GM19468 (cell line): Measurements from ENCODE around the gene ZNF83.
"Not testable (repeated sequence)": the region's sequence is repeated elsewhere in the genome, so short reads cannot be mapped to it uniquely, and the experiment has no call there.

Source experiments
- ATAC-seq: cut with Tn5 transposase; IDR thresholded peaks from one replicate; pipeline ENCODE4 v1.9.1; 2021; ENCODE audit warnings: mild to moderate bottlenecking, moderate library complexity, moderate number of reproducible peaks; ENCODE audit not compliant: unreplicated experiment; ENCODE audit errors: extremely low read depth

The ZNF83 gene

DNA sequence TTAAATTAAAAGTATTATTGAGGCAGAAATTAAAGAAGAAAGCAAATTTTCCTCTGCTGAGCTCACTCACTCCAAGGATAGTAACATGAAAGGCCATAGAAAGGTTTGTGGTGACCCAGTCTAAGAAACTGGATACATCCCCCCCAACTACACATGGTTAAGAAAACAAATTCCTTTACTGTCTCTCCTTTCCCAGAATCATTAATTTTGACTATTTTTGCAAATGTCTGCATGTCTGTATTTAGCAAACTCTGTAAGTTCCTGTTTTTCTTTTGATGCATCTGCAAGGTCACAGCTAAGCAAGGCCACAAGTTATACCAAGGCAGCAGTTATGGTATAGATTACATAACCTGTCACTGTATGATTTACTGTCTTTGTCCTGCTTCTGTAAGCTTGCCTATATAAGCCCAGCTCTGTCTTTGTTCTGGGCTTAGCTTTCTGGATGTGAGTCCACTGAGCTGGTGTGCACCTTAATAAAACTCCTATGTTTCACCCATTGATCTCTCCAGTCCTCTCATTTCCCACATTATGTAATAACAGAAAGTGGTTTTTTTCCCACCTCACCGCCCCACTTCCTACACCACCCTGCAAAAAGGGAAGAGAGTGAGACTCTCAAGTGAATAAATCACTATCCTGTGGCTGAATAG, 8.5 kb upstream of the ZNF83 start:
- no peak for ATAC-seq

DNA sequence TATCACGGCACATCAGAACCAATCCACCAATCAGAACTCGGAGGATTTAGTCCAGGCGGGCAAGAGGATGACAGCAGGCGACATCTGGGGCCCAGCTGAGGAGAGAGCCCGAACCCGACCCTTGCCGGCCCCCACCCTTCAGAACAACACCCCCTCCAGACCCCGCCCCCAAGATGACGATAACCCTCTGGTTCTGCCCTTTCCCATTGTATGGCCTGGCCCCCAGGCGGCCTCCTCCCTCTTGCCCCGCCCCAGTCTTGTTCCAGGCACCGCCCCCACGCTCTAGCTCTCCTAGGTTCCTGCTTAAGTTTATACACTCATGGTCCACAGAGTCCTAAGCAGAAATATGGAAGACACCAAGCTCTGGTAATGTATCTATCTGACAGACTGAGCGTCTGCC, 2.8 kb upstream of the ZNF83 start:
- no peak for ATAC-seq

DNA sequence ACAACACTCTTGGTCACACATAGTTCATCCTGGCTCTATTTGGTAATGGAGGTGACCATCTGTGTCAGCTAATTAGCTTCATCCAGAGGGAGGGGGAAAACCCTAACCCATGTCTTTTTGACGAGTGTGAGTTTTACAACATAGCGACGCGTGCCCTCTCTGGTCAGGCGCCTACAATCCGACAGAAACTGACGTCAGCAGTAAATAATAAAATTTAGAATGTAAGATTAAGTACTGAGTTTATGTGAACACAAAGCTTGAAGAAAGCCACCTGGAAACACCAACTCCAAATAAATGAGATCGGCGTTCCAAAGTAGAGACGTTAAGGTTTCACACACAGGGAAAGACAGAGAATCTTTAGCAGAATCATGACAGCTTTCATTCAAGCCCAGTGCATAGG, 1.8 kb upstream of the ZNF83 start:
- no peak for ATAC-seq

DNA sequence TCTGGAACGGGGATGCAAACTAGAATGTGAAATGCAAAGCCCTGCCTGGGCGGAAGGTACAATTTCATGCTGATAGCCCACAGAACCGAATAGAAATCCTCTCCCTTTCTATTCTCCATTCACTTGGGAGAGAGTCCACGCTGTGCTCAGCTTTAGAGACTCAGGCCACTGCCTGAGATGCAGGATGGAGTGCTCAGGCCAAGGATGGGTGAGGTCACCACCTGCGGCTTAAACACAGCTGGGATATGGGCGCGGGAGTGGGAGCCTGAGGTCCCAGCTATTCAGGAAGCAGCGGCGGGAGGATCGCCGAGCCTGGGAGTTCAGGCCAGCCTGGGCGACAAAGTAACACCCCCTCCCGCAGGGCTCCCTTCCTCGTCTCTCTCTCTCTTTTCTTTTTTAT, 446 bp upstream of the ZNF83 start:
- ATAC-seq: no peak

DNA sequence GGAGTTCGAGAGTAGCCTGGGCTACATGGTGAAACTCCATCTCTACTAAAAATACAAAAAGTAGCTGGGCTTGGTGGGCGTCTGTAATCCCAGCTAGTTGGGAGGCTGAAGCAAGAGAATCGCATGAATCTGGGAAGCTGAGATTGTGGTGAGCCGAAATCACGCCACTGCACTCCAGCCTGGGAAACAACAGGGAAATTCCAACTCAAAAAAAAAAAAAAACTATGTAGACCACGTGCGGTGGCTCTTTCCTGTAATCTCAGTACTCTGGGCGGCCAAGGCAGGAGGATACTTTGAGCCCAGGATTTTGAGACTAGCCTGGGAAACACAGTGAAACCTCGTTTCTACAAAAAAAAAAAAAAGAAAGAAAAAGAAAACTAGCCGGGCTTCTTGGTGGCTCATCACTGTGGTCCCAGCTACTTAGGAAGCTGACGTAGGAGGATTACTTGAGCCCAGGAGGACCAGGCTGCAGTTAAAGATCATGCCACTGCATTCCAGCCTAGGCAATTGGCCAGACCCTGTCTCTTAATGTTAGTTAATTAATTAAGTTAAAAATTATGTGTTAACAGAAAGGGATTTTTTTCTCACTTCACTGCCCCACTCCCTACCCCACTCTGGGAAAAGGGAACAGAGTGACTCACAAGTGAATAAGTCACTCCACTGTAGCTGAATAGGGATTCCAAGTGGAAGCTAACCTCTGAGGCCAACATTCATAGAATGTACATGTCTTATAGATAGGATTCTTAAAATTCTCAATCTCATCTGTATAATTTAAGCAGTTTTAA, 2.2 kb downstream of the ZNF83 start:
- no peak for ATAC-seq

DNA sequence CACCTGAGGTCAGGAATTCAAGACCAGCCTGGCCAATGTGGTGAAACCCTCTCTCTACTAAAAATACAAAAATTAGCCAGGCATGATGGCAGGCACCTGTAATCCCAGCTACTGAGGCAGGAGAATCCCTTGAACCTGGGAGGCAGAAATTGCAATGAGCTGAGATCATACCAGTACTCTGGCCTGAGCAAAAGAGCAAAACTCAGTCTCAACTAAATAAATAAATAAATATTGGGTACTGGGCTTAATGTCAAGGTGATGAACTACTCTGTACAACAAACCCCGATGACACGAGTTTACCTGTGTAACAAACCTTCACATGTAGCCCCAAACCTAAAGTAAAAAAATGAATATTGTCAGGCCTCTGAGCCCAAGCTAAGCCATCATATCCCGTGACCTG, 10.7 kb downstream of the ZNF83 start:
- not testable (repeated sequence) for ATAC-seq

DNA sequence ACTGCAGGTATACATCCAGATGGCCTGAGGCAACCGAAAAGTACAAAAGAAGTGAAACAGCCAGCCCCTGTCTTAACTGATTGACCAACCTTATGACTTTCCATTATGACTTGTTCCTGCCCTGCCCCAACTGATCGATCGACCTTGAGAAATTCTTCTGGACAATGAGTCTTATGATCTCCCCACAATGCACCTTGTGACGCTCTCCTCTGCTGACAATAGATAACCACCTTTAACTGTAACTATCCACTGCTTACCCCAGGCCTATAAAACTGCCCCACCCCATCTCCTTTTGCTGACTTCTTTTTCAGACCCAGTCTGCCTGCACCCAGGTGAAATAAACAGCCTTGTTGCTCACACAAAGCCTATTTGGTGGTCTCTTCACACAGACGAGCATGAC, 11.2 kb downstream of the ZNF83 start:
- no peak for ATAC-seq

DNA sequence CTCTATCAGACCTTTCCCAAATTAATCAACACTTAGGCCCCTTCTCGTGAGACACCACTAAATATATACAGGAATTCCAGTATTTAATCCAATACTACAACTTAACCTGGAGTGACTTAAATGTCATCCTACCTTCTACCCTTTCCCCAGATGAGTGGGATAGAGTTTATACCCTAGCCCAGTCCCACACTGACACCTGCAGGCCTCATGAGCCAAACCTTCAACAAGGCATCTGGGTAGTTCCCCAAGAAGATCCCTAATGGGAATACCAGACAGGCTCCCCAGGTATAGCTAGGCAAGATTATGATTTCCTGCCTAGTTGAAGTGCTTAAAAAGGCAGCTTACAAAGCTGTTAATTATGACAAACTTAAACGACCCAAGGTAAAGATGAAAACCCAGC, 15.9 kb downstream of the ZNF83 start:
- ATAC-seq: no peak

DNA sequence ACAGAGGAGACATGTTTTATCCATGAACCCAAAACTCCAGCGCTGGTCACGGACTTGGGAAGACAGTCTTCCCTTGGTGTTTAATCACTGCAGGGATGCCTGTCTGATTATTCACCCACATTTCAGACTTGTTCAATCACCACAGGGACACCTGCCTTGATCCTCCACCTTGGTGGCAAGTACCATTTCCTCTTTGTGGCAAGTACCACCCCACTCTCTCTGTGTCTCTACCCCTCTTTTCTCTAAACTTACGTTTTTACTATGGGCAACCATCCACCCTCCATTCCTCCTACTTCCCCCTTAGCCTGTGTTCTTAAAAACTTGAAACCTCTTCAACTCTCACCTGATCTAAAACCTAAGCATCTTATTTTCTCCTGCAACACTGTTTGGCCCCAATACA, 16.8 kb downstream of the ZNF83 start:
- ATAC-seq: no peak

DNA sequence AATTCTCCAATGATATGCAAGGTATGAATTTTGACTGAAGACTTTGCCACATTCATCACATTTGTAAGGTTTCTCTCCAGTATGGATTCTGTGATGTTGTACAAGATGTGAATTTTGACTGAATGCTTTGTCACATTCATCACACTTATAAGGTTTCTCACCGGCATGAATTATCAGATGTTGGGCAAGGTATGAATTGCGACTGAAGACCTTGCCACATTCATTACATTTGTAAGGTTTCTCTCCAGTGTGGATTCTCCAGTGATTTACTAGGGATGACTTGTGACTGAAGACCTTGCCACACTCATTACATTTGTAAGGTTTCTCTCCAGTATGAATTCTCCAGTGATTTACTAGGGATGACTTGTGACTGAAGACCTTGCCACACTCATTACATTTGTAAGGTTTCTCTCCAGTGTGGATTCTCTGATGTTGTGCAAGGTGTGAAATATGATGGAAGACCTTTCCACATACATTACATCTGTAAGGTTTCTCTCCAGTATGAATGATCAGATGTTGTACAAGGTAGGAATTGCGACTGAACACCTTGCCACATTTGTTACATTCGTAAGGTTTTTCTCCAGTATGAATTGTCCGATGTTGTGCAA, 24.8 kb downstream of the ZNF83 start:
- no peak for ATAC-seq

DNA sequence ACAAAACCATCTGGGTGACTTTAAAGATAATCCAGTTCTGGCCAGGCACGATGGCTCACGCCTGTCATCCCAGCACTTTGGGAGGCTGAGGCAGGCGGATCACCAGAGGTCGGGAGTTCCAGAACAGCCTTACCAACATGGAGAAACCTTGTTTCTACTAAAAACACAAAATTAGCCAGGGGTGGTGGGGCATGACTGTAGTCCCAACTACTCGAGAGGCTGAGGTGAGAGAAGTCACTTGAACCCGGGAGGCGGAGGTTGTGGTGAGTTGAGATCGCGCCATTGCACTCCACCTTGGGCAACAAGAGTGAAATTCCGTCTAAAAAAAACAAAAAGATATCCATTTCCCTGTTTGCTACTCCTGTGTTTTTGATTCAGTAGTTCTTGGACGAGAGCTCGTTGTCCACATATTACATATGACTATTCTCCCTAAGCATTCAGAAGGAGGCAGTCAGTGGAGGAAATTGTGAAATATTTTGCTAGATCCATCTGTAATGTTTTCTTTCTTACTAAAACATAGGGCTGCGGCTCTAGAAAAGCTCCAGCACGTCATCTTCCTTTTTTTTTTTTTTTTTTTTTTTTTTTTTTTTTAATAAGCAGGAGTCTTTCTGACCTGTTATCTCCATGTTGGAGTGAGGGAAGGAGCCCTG, 34.5 kb downstream of the ZNF83 start:
- no peak for ATAC-seq

DNA sequence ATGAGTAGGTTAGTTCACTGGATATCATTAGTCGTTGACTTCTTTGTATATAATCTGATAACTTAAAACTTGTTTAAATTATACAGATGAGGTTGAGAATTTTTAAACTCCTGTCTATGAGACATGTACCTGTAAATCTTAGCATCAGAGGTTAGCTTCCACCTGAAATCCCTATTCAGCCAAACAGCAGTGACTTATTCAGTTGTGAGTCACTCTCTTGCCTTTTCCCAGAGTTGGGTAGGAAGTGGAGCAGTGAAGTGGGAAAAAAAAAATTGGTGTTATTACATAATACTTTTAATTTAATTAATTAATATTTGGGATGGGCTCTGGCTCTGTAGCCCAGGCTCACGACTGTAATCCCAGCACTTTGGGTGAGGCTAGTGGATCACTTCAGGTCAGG, 35.2 kb downstream of the ZNF83 start:
- ATAC-seq: no peak

DNA sequence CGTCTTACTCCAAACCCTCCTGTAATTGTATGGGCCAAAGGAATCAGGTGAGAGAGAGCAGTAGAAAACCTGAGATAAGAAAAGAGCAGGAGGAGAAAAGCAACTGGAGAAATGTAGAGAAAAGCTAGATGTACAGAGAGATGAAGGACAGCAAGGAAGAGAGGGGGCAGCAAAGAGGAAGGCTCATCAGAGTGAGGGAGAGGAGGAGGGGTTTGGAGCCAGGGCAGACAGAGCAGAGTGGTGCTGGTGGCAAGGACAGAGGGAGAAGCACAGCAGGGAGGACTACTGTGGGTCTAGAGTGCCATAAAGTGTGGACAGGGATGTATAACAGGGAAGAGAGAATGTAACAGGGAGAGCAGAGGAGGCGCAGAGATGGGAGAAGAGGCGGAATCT, 36.2 kb downstream of the ZNF83 start:
- ATAC-seq: not testable (repeated sequence)

DNA sequence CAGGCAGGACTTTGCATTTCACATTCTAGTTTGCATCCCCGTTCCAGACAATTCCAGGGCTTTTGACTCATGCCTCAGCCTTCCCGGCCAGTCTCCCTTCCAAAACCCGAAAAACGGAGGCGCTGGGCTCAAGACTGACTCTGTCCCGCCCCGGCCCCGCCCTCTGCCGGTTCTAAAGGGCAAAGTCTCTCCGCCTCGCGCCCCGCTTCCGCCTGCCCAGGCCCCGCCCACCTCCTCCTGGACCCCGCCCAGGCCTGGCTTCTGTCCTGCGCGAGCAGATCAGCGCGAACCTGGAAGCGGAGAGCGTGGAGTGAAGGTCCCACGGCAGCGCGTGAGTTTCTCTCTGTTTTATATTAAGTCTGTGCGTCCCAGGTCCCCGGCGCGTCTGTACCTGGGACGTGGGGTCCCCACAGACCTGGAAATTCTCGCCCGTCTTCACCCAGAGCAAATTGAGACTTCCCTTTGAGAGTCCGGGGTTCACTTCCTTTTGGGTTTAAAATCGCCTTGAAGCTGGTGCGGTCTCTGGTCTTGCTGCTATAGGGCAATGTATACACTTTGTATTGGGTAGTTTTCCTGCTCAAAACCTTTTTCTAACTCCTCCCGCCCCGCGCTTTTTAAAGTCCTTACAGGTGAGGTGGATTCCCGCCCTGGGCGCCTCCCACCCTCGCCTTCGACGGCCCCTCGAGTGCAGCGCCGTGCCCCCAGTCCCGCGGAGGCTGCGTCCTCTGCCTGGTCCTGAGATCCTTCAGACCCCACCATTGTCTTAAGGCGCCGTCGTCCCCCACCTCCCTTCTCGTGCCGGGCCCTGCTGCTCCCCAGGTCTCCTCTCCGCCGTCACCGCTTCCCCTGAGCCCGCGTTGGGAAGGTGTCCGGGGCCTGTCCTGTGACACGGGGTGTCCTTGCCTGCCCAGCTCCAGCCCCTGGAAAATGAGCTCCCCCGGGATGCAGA, 36.9 kb downstream of the ZNF83 start:
- no peak for ATAC-seq

DNA sequence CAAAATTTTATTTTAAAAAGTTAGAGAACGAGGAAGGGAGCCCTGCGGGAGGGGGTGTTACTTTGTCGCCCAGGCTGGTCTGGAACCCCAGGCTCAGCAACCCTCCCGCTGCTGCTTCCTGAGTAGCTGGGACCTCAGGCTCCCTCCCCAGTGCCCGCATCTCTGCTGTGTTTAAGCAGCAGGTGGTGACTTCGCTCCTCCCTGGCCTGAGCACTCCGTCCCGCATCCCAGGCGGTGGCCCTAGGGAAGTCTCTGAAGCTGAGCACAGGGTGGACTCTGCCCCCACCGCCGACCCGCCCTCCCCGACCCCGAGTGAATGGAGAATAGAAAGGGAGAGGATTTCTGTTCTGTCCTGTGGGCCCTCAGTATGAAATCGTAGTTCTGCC, 37.5 kb downstream of the ZNF83 start:
- no peak for ATAC-seq

DNA sequence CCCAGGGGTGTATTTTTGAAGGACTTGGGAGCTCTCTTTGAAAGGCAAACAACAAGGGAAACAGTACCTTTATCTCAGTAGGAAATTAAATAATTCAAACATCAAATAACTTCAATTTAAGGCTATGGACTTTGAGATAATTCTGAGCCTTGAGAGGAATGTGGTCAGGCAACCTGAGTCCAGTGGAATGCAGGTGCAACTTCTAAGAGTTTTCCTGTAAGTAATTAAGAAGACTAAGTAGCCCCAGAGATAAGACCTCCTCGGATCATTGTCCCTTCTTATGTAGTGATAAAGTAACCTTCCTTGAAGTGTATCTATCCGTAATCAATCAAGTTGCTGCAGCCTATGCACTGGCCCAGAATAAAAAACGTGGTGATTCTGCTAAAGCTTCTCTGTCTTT, 38.9 kb downstream of the ZNF83 start:
- no peak for ATAC-seq

DNA sequence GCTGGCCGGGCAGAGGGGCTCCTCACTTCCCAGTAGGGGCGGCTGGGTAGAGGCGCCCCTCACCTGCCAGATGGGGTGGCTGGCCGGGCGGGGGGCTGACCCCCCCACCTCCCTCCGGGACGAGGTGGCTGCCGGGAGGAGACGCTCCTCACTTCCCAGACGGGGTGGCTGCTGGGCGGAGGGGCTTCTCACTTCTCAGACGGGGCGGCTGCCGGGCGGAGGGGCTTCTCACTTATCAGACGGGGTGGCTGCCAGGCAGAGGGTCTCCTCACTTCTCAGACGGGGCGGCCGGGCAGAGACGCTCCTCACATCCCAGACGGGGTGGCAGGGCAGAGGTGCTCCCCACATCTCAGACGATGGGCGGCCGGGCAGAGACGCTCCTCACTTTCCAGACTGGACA, 44.7 kb downstream of the ZNF83 start:
- ATAC-seq: not testable (repeated sequence)

DNA sequence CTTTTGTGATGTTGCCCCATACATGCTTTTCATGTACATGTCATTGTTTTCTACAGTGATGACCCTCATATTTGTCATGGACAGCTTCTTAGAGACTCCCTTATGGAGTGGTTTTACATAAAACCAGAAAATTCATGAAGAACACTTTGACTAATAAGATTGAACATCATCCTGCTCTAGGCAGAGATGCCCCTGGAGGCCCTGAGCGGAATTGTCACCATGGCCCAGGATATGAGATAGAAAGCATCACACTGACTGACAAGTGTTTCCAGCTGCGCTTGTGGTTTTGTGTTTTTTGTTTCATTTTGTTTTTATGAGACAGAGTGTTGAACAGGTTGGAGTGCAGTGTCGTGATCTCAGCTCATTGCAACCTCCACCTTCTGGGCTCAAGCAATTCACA, 45.9 kb downstream of the ZNF83 start:
- no peak for ATAC-seq

DNA sequence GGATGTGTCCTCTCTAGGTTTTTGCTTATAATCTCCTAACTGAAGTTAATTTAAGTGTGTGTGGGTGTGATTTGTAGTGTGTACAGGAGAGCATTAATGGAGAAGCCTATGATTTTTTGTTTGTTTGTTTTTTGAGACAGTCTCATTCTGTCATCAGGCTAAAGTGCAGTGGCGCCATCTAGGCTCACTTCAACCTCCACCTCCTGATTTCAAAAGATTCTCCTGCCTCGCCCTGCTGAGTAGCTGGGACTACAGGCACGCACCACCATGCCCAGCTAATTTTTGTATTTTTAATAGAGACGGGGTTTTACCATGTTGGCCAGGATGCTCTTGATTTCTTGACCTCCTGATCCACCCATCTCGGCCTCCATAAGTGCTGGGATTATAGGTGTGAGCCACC, 47.4 kb downstream of the ZNF83 start:
- no peak for ATAC-seq

DNA sequence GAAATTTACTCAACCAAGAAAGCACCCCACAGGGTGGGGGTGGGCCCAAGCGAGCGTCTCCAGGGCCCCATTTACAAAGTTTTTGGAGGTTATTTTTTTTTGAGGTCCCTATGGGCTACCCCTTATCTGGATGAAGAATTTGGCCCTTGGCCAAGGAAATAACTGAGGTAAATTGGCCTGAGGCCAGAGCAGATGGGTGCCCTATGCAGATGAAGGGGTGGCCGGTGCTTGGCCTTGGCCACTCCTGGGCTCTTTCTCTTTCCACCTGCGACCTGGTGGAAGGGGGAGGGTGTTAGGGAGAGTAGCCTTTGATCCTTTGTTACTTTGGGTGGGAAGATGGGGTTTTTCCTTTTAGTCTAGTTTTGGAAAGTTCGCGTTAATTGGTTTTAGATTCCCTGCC, 52.6 kb downstream of the ZNF83 start:
- no peak for ATAC-seq
